GM10248 (cell line): ENCODE data around the gene GNL2.

ENCODE experiments used
- CTCF ChIA-PET: fragments of 300-600 bp; sonication (Branson Sonifier 250); formaldehyde crosslinking; extraction: SDS; loops from one replicate; lab custom pipeline; 2021; ENCODE audit warnings: antibody characterized with exemption; lab: Yijun Ruan, JAX
- POLR2A ChIA-PET: fragments of 350-650 bp; sonication (Branson Sonifier 250); formaldehyde crosslinking; extraction: SDS; loops from one replicate; lab custom pipeline; 2020; ENCODE audit warnings: antibody characterized with exemption; lab: Yijun Ruan, JAX
- DNase-seq: peaks from one replicate; pipeline ENCODE4 v3.0.0; 2012; ENCODE audit errors: extremely low spot score
- TF ChIP-seq, protein P1 (sequence below): IDR thresholded peaks from 2 replicates; pipeline ENCODE4 v1.5.1; 2012; ENCODE audit warnings: mild to moderate bottlenecking, low read depth; ENCODE audit errors: extremely low read depth, missing control alignments, control extremely low read depth

Gene GNL2

DNA sequence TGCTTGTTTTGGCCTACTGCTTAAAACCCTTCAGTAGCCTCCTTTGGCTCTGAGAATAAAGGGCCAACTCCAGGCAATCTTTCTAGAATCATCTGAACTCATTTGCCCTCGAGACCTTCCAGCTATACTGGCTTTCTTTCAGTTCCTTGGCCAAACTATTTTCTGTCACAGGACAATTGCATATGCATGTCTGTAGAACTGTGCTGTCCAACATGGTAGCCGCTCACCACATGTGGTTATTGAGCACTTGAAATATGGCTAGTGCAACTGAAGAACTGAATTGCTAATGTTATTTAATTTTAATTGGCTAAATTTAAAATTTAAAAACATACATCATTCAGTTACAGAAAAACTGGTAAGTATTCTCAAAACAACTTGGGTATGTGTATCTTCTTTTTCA, 14.3 kb upstream of the GNL2 start:
- TF ChIP-seq, protein P1, sequence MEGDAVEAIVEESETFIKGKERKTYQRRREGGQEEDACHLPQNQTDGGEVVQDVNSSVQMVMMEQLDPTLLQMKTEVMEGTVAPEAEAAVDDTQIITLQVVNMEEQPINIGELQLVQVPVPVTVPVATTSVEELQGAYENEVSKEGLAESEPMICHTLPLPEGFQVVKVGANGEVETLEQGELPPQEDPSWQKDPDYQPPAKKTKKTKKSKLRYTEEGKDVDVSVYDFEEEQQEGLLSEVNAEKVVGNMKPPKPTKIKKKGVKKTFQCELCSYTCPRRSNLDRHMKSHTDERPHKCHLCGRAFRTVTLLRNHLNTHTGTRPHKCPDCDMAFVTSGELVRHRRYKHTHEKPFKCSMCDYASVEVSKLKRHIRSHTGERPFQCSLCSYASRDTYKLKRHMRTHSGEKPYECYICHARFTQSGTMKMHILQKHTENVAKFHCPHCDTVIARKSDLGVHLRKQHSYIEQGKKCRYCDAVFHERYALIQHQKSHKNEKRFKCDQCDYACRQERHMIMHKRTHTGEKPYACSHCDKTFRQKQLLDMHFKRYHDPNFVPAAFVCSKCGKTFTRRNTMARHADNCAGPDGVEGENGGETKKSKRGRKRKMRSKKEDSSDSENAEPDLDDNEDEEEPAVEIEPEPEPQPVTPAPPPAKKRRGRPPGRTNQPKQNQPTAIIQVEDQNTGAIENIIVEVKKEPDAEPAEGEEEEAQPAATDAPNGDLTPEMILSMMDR: no peak
- ChIA-PET POLR2A (no interaction called here), CTCF (interaction anchor here (1.1 to 16.0 kb wide), 4 partner anchors 9 to 71 kb away, joined by 3 to 359 read pairs (median 5); no protein-coding TSS in a partner anchor)
- no peak for DNase-seq

DNA sequence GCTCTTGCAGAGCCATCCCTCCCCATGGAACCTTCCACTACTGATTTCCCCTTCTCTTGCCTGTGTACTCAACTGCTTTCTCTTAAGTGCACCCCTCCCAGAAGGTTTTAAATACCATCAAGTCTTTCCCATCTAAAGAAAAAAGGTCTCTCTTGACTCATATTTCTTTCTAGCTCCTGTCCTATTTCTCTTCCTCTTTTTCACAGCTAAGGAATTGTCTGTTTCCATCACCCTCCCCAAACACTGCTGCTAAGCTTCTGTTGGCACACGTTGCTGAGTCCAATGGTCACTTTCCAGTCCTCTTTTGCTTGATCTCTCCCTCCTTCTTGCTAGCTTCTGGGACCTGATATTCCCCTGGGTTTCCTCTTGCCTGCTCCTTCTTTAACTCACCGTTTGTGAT, 13.3 kb upstream of the GNL2 start:
- POLR2A ChIA-PET: no interaction called here
- TF ChIP-seq, protein P1: no peak
- CTCF ChIA-PET: interaction anchor here (1.0 to 16.0 kb wide), 6 partner anchors 9 to 122 kb away, joined by 3 to 359 read pairs (median 4); a partner anchor contains a TSS
- no peak for DNase-seq

DNA sequence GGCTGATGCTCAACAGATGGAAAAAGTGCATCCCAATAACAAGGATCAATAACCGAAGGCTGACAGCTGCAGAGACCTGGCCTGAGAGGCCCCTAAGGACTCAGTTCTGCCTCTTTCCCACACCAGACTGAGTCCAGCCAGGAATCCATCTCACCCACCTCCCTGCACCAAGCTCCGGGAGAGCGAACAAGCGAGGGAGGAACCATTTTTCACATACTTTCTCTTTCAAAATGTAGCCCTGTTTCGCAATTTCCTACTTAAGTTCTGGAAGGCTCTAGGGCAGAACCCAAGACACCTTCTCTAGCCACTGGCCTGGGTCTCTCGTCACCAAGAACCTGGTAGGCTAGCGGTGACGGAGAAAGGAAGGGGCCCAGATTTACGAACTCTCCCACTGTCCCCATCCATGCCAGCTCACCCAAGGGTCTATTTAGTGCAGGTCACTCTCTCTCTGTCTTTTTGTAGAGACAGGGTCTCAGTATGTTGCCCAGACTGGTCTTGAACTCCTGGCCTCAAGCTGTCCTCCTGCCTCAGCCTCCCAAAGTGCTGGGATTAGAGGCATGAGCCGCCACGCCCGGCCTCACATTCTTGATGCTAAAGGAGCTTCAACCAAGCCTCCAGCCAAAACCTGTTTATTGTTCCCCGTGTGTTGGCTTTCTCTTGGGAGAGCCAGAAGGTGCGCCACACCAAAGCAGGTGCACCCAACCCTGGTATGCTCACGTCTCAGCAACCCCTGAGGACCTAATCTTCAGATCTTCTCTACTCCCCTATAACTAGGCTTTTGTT, 10.9 kb upstream of the GNL2 start:
- TF ChIP-seq, protein P1: no peak
- ChIA-PET POLR2A (interaction anchor here (0.6 kb wide), 1 partner anchor 353 kb away, joined by 3 read pairs; no protein-coding TSS in a partner anchor), CTCF (interaction anchor here (0.8 to 16.0 kb wide), 7 partner anchors 9 to 254 kb away, joined by 3 to 359 read pairs (median 5); partner anchors contain the start of genes GNL2 and MTF1)
- no peak for DNase-seq

DNA sequence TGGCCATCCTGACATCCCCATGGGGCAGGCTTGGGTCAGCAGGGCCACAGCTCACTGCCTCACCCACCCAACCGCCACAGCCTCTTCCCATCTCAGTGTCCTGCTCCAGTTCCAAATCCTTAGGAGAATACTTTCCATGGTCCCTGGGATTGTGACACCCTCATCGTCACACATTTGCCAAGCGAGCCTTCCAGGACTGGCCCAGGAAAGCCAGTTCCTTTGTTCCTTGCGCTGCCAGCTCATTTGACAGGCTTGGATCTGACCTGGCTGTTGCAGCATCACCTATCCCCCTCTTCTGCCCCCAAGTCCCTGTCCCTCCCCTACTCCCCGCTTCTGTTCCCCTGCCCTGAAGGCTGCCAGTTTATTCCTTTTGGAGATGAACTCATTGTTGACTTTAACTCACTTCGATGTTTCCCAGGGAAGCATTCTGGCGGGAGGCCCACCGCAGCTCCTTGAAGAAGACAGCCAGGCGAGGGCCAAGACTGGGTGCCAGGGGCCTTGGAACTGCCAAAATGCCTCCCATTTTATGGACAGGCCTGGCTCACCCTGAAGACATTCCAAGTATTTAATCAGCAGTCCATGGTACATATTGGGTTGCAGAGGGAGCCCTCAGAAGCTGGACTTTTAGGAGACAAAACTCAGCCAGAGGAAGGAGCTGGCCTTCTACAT, 10.2 kb upstream of the GNL2 start:
- ChIA-PET POLR2A (interaction anchor here (0.6 kb wide), 1 partner anchor 353 kb away, joined by 3 read pairs; no protein-coding TSS in a partner anchor), CTCF (interaction anchor here (0.8 to 16.0 kb wide), 4 partner anchors 9 to 254 kb away, joined by 3 to 359 read pairs (median 6); partner anchors contain the start of gene GNL2)
- TF ChIP-seq, protein P1: no peak

DNA sequence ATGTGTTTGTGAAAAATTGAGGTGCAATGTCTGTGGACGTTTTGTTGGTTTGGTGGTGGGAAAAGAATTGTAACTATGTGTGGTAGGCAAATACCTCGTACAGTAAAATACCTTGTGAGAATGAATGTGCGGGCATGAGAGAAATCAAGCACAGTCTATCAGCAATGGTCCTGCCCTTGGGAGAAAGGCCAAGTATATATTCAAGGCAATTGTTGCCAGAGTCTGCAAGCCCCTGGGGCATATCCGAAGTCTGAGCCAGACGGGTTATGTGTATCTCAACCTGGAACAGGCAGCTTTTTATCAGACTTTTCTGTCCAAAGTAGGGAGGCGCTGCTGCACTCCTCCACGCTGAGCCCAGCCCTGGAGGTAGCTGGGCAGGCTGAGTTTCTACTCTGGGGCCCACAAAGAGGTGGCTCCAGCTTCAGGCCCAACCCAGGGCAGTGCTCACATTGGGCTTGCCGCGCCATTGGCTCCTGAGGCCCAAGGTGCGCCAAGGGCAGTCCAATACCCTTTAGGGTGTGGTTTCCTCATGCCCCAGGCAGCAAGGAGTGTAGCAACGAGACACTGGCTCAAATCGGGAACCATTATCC, 9.4 kb upstream of the GNL2 start:
- ChIA-PET POLR2A (no interaction called here), CTCF (interaction anchor here (1.7 to 16.0 kb wide), 5 partner anchors 9 to 76 kb away, joined by 5 to 359 read pairs (median 11); partner anchors contain the start of gene GNL2)
- DNase-seq: no peak
- TF ChIP-seq, protein P1: no peak

More for the DNA sequence above, 10.2 kb upstream of the GNL2 start:
- no peak for DNase-seq
